Thoracic aorta (tissue), 2 donors: Measurements from ENCODE around the gene PAQR9. TPM values are rescaled to one million over a fixed set of nuclear protein-coding genes. Genes with fewer than 3 reads are reported as not detected.

ENCODE experiments used
- ATAC-seq: fragments of 150-250 bp; one replicate; pipeline ENCODE4 v1.8.0; 2017; ENCODE audit warnings: low read depth; ENCODE audit not compliant: insufficient number of reproducible peaks, low FRiP score
- DNase-seq: peaks from one replicate; pipeline ENCODE4 v3.0.0-alpha.2; 2020; ENCODE audit warnings: low spot score
- H3K27ac ChIP-seq, 2 donors: fragments of 200-600 bp; sonication (generic); 1 replicate in 1 of 2; 2 replicates in 1 of 2; pipeline ENCODE4 v1.5.1; 2016; ENCODE audit warnings: mild to moderate bottlenecking in 2 of 2, moderate library complexity in 2 of 2
- H3K27me3 ChIP-seq: fragments of 200-600 bp; sonication (generic); replicated peaks from 2 replicates; pipeline ENCODE4 v1.6.0; 2016; ENCODE audit warnings: mild to moderate bottlenecking; ENCODE audit not compliant: insufficient read depth
- H3K36me3 ChIP-seq: fragments of 200-600 bp; sonication (generic); one replicate; pipeline ENCODE4 v1.5.1; 2016
- H3K4me1 ChIP-seq, 2 donors: fragments of 200-600 bp; sonication (generic); 1 replicate in 1 of 2; 2 replicates in 1 of 2; pipeline versions ENCODE4 v1.5.1 to v1.6.0; 2016; ENCODE audit warnings: low read depth in 2 of 2, mild to moderate bottlenecking in 1 of 2; ENCODE audit not compliant: control insufficient read depth in 1 of 2
- H3K4me3 ChIP-seq: fragments of 200-600 bp; sonication (generic); 2 replicates; pipeline ENCODE4 v1.5.1; 2016; ENCODE audit warnings: mild to moderate bottlenecking
- H3K9me3 ChIP-seq: fragments of 200-600 bp; sonication (generic); 2 replicates; pipeline ENCODE4 v1.5.1; 2016
- CTCF ChIP-seq: fragments of 200-600 bp; sonication (generic); IDR thresholded peaks from one replicate; pipeline ENCODE4 v1.5.1; 2019; ENCODE audit warnings: antibody characterized with exemption
- total RNA-seq, 2 donors: library from RNA; depleted of rRNA; stranded (reverse); fragments of >200 nt; gene quantifications; one replicate each; pipeline versions ENCODE4 v1.1.0 to v1.2.3, GENCODE V29; 2016

Gene PAQR9
- total RNA-seq, 2 donors from 2014 or later, result 0.21 TPM; not detected in 1

GRCh38 chr3:142981108-142981507, 17.6 kb upstream of the PAQR9 start:
- H3K9me3 ChIP-seq, result no peaks in the 10 kb centered on the region
- DNase-seq, result no peak
- peaks cover 0 to 10% of the 10 kb centered on the region in 2 donors for H3K4me1 ChIP-seq
- no peak for ATAC-seq
- no peaks in the 10 kb centered on the region for H3K36me3 ChIP-seq
- no peak overlapping the region for H3K27ac ChIP-seq
- TF ChIP-seq CTCF, result no peak
- no peaks in the 10 kb centered on the region for H3K27me3 ChIP-seq
- H3K4me3 ChIP-seq, result no peak overlapping the region

- no peak for TF ChIP-seq CTCF
- Histone ChIP-seq H3K27ac (no peak overlapping the region), H3K27me3 (no peaks in the 10 kb centered on the region), H3K36me3 (no peaks in the 10 kb centered on the region), H3K4me3 (no peak overlapping the region), H3K9me3 (no peaks in the 10 kb centered on the region), H3K4me1 (peaks cover 0 to 16% of the 10 kb centered on the region in 2 donors)
- no peak for ATAC-seq
- no peak for DNase-seq
Observed at GRCh38 chr3:142977399-142977728, 13.9 kb upstream of the PAQR9 start.

GRCh38 chr3:142976621-142977398, 13.3 kb upstream of the PAQR9 start:
- no peaks in the 10 kb centered on the region for H3K27me3 ChIP-seq
- DNase-seq (peak; percentile 56), ATAC-seq (peak; percentile 95)
- no peaks in the 10 kb centered on the region for H3K36me3 ChIP-seq
- no peak overlapping the region for H3K27ac ChIP-seq
- H3K4me3 ChIP-seq, result no peak overlapping the region
- TF ChIP-seq CTCF, result no peak
- H3K4me1 ChIP-seq, result peaks cover 0 to 16% of the 10 kb centered on the region in 2 donors
- no peaks in the 10 kb centered on the region for H3K9me3 ChIP-seq

GRCh38 chr3:142975316-142975995, 12.0 kb upstream of the PAQR9 start:
- DNase-seq (no peak), ATAC-seq (no peak)
- Histone ChIP-seq H3K27me3 (no peaks in the 10 kb centered on the region), H3K9me3 (no peaks in the 10 kb centered on the region), H3K4me1 (peaks cover 0 to 16% of the 10 kb centered on the region in 2 donors), H3K36me3 (no peaks in the 10 kb centered on the region), H3K4me3 (no peak overlapping the region), H3K27ac (no peak overlapping the region)
- TF ChIP-seq CTCF, result no peak

- Histone ChIP-seq H3K36me3 (no peaks in the 10 kb centered on the region), H3K27ac (no peak overlapping the region), H3K9me3 (no peaks in the 10 kb centered on the region), H3K4me3 (no peak overlapping the region), H3K27me3 (no peaks in the 10 kb centered on the region), H3K4me1 (peaks cover 0 to 16% of the 10 kb centered on the region in 2 donors)
- no peak for ATAC-seq
- no peak for TF ChIP-seq CTCF
- DNase-seq, result no peak
Observed at GRCh38 chr3:142973217-142974009, 9.9 kb upstream of the PAQR9 start.
